KMS-11 (cell line): ENCODE data around the gene SCAF8.
A peak's percentile ranks its signal among the peaks of the same experiment; 100 is the strongest.

Experiments
- H2AFZ ChIP-seq: fragments of 200-600 bp; sonication (generic); 2 replicates; pipeline ENCODE4 v1.6.1; 2016; ENCODE audit warnings: antibody characterized with exemption, mixed run types, low read depth
- H3K27ac ChIP-seq: fragments of 200-600 bp; sonication (generic); 2 replicates; pipeline ENCODE4 v1.6.1; 2016; ENCODE audit warnings: mild to moderate bottlenecking, mixed run types
- H3K27me3 ChIP-seq: fragments of 200-600 bp; sonication (generic); 2 replicates; pipeline ENCODE4 v1.6.1; 2017; ENCODE audit warnings: mild to moderate bottlenecking, low read depth, mixed run types, moderate library complexity; ENCODE audit not compliant: insufficient read depth
- H3K36me3 ChIP-seq: fragments of 200-600 bp; sonication (generic); 2 replicates; pipeline ENCODE4 v1.6.1; 2017; ENCODE audit warnings: mild to moderate bottlenecking, mixed run types; ENCODE audit not compliant: insufficient read depth
- H3K4me1 ChIP-seq: fragments of 200-600 bp; sonication (generic); 2 replicates; pipeline ENCODE4 v1.6.1; 2016; ENCODE audit warnings: mild to moderate bottlenecking, low read depth, mixed run types; ENCODE audit not compliant: poor library complexity, severe bottlenecking
- H3K4me2 ChIP-seq: fragments of 200-600 bp; sonication (generic); 2 replicates; pipeline ENCODE4 v1.7.0; 2016; ENCODE audit warnings: mild to moderate bottlenecking, mixed run types
- H3K4me3 ChIP-seq: fragments of 200-600 bp; sonication (generic); IDR thresholded peaks from 2 replicates; pipeline ENCODE4 v1.6.1; 2017; ENCODE audit warnings: low read depth, low read length, mixed read lengths; ENCODE audit not compliant: insufficient read depth
- H3K79me2 ChIP-seq: fragments of 200-600 bp; sonication (generic); 2 replicates; pipeline ENCODE4 v1.6.1; 2016; ENCODE audit warnings: low read depth, mixed run types; ENCODE audit not compliant: insufficient read depth
- H3K9ac ChIP-seq: fragments of 200-600 bp; sonication (generic); 2 replicates; pipeline ENCODE4 v1.6.1; 2016; ENCODE audit warnings: mild to moderate bottlenecking, mixed run types
- H4K20me1 ChIP-seq: fragments of 200-600 bp; sonication (generic); 2 replicates; pipeline ENCODE4 v1.6.1; 2016; ENCODE audit warnings: mild to moderate bottlenecking, mixed run types; ENCODE audit not compliant: insufficient read depth
- CTCF ChIP-seq: fragments of 200-600 bp; sonication (generic); conservative IDR thresholded peaks from 2 replicates; pipeline ENCODE4 v1.6.1; 2017; ENCODE audit warnings: low read depth, mild to moderate bottlenecking, antibody characterized with exemption, low read length, moderate library complexity, mixed read lengths

Gene SCAF8

DNA sequence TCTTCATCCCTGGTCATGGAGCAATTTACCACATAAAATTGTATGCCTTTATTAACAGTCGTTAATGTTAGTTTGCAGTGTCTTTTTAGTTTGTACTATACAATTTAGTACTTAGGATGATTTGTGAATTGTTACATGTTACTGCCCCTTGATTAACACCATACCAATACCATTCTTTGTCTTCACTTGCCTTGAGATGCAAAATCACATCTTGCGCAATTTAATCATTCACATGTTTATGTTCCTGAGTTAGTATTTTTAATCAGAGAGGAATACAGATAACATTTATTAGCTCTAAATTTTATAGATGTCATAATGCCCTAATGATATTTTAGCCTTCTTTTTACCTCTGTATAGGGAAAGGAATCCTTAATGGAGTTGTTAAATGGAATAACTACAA is 114.1 kb downstream of the SCAF8 start:
- Histone ChIP-seq H3K27me3 (no peaks in the 10 kb centered on the region), H3K4me1 (peaks cover 36% of the 10 kb centered on the region), H3K4me3 (no peak overlapping the region), H3K27ac (no peak overlapping the region), H3K4me2 (no peak overlapping the region), H2AFZ (no peak overlapping the region), H3K9ac (no peak overlapping the region), H3K36me3 (no peaks in the 10 kb centered on the region), H4K20me1 (no peaks in the 10 kb centered on the region), H3K79me2 (no peaks in the 10 kb centered on the region; the same call in 1 of the 2 replicates)
- TF ChIP-seq CTCF = no peak

- H4K20me1 ChIP-seq = no peaks in the 10 kb centered on the region
- H3K27me3 ChIP-seq = no peaks in the 10 kb centered on the region
- H3K27ac ChIP-seq = no peak overlapping the region
- H3K4me3 ChIP-seq = no peak overlapping the region
- no peak overlapping the region for H3K9ac ChIP-seq
- H3K36me3 ChIP-seq = no peaks in the 10 kb centered on the region
- H3K4me1 ChIP-seq = peaks cover 25% of the 10 kb centered on the region
- H3K4me2 ChIP-seq = 0 out of 2 replicates have a peak overlapping the region, but pooled peaks have one; percentile 3
- no peaks in the 10 kb centered on the region for H3K79me2 ChIP-seq
- TF ChIP-seq CTCF = no peak
- H2AFZ ChIP-seq = no peak overlapping the region
Observed at GRCh38 chr6:154848580-154848979, 115.4 kb downstream of the SCAF8 start.

- Histone ChIP-seq H2AFZ (no peak overlapping the region), H3K27ac (no peak overlapping the region), H3K4me3 (no peak overlapping the region), H3K79me2 (no peaks in the 10 kb centered on the region), H3K4me2 (no peak overlapping the region), H4K20me1 (no peaks in the 10 kb centered on the region), H3K36me3 (no peaks in the 10 kb centered on the region), H3K27me3 (no peaks in the 10 kb centered on the region), H3K4me1 (peaks cover 19% of the 10 kb centered on the region), H3K9ac (no peak overlapping the region)
- no peak for TF ChIP-seq CTCF
Observed at GRCh38 chr6:154849475-154849874, 116.3 kb downstream of the SCAF8 start.

- H3K79me2 ChIP-seq = no peaks in the 10 kb centered on the region
- H3K27ac ChIP-seq = no peak overlapping the region
- H3K27me3 ChIP-seq = no peaks in the 10 kb centered on the region
- H4K20me1 ChIP-seq = no peaks in the 10 kb centered on the region
- H3K4me3 ChIP-seq = no peak overlapping the region
- H2AFZ ChIP-seq = no peak overlapping the region
- H3K4me1 ChIP-seq = peaks cover 19% of the 10 kb centered on the region
- TF ChIP-seq CTCF = no peak
- no peaks in the 10 kb centered on the region for H3K36me3 ChIP-seq
- no peak overlapping the region for H3K9ac ChIP-seq
- no peak overlapping the region for H3K4me2 ChIP-seq
Observed at GRCh38 chr6:154852687-154853086, 119.5 kb downstream of the SCAF8 start.
